Activated CD4-positive, alpha-beta T cell treated with anti-CD3 and anti-CD28 coated beads, Interleukin-2, amount 50 U/mL, for 16 hours (primary cell): ENCODE data around the gene PRKCZ.
A peak's percentile ranks its signal among the peaks of the same experiment; 100 is the strongest.

Experiments used
- DNase-seq: peaks from one replicate; pipeline ENCODE4 v3.0.0-alpha.2; 2020

PRKCZ gene

DNA sequence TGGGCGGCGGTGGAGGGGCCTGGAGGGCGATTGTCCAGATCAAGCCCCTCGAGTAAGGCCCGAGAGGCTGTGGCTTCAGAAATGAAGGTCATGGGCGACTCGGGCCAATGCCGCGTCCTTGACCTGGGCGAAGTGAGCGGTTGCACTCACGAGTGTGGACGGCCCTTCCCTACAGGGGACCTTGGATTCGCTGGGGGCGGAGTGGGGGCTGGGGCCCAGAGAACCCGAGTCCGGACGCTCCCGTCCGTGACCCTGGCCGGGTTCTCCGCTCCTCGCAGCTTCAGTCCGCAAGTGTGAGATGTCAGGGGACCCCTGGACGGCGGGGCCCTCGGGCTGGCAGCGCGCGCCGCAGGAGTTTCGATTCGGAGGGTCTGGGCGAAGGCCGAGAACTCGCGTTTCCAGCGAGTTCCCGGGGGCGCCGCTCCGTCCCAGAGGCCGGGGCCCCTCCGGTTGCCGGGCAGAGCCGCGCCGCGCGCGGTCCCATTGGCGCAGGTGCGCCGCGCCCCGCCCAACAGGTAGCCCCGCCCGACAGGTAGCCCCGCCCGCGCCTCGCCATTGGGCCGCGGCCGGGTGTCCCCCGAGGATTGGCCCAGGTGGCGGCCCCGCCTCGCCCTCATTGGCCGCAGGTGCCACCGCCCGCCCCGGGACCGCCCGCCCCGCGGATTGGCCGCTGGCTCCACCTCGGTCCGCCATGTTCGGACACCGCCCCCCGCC lies at the start of gene PRKCZ:
PRKCZ (plus strand) TSS at position 694 of the 714 bp plus-strand sequence. CDS start 220 bp downstream, outside the sequence.
- DNase-seq = peak; percentile 77

DNA sequence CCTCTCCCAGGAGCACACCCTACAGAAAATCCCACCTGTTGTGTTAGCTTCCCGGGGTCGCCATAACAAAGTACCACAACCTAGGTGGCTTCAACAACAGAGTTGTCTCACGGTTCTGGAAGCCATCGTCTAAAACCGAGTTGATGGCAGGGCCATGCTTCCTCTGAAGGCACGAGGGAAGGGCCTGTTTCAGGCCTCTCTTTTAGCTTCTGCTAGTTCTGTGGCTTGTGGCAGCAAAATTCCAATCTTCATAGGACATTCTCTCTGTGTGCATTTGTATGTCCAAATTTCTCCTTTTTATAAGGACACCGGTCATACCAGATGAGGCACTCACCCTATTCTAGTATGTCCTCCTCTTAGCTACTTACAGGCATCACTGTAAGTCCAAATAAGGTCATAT lies 49.8 kb upstream of the PRKCZ start:
- DNase-seq = no peak

DNA sequence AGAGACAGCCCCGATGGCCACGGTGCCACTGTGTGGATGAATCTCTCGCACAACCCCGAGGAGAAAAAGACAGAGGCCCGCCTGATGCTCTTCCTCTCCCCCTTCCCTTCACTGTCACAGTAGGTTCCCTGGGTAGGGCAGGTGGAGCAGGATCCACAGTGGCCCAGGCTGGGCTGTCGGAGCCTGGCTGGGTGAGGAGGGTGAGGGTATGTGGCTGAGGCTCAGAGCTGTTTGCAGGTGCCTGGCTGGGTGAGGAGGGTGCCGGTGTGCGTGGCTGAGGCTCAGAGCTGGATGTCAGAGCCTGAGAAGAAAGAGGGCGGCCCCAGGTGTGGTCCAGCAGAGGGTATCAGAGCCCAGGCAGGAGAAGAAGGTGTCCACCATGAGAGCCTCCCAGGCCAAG lies 49.4 kb upstream of the PRKCZ start:
- DNase-seq = no peak

DNA sequence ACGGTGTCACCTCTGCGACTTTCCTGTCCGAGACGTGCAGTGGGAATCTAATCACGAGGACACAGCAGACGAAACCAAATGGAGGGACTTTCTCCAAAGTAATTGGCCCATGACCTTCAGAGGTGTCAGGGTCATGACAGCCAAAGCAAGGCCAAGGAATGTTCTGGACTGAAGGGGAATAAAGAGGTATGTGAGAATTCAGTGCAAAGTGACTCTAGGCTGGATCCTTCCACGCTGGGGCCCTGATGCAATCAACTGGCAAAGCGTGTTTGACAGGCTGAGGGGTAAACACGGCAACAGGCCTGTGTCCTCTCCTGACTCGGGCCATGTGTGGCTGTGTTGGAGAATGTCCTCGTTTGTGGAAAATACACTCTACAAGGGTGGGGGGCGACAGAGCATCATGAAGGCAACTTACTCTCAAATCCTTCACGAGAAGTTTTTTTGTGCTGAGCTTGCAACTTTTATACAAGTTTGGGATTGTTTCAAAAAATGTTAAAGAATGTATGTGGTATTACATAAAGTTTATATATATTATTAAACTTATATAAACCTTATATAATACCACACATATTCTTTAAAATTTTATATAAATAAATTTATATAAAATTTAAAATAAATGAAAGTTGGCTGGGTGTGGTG lies 48.3 kb upstream of the PRKCZ start:
- DNase-seq = no peak

DNA sequence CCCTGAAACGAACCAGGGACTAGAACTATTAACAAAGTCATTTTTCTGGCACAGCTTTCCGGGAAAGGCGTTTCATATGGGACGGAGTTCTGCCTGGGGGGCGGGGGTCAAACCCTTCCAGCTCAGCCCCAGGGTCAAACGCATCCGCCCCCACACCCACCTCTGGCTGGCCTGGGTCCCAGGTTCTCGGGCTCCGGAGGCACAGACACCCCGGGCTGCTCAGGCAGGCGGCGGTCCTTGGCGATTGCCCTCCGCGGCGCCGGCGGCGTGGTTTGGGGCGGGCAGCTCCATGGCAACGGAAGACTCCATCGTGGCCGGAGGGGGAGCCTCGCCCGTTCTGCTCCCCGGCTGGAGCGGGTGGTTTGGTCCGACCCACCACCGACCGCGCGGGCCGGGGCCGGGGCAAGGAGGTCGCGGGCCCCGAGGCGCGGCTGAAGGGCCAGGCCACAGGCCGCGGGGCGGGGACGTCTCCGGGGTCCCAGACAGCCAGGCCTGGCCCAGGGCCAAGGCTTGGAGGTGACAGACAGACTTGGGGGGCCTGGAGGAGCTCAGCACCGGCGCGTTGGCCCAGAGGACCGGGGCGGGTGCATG lies 46.6 kb upstream of the PRKCZ start, which contains the start of gene CFAP74:
CFAP74 (minus strand) TSS at position 246 of the 591 bp plus-strand sequence. CDS start 12,830 bp downstream, outside the sequence.
- peak; percentile 12 for DNase-seq

DNA sequence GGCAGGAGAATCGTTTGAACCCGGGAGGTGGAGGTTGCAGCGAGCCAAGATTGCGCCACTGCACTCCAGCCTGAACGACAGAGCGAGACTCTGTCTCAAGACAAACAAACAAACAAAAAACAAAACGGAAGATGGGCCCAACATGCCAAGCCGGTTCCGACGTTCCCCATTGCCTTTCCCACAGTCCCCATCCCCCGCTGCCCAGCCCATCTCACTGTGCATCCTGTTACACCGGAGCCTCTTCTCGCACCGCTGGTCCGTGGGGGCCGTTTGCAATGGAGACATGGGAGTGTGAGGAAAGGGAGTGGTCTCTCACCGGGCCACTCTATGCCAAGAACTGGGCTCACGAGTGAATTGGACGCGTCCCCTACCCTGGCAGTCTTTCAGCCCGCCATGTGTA lies 45.4 kb upstream of the PRKCZ start:
- DNase-seq = no peak

DNA sequence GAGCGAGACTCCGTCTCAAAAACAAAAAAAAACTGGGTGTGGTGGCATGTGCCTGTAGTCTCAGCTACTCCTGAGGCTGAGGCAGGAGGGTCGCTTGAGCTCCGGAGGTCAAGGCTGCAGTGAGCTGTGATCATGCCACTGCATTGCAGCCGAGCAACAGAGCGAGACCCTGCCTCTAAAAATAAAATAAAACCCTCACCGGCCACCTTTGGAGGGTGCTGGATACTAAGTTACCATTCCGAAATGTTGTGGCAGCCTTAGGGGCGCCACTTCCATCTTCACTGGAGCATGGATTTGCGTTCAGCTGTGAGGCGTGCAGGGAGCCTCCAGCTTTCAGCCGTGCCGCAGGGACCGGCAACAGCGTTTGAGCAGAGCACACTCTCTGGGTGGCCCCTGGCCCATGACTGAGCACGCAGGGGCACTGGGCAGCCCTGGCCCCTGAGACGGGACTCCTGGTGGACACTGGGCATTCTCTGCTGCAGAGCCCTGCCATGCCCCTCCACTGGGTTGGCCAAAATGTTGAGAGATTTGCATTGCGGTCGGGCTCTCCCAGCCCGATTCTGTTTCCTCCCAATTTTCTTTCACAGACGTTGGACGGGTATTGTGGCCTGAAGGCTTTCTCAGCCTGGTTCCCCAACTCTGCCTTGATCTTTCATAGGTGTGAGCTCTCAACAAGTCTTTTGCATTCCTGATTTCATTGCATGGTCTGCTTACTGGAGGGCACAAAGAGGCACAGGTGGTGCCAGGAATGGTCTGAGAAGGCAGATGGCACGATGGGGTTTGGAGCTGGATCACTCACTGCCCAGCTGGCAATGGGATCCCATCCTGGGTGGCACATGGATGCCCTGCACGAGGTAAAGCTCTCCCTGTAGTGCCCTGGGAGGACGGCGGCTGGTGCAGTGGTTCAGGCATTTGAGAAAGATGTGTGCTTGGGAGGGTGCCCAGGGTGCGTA lies 40.8 kb upstream of the PRKCZ start:
- DNase-seq = no peak

GRCh38 chr1:2014181-2014580 lies 36.0 kb upstream of the PRKCZ start:
- DNase-seq = no peak

DNA sequence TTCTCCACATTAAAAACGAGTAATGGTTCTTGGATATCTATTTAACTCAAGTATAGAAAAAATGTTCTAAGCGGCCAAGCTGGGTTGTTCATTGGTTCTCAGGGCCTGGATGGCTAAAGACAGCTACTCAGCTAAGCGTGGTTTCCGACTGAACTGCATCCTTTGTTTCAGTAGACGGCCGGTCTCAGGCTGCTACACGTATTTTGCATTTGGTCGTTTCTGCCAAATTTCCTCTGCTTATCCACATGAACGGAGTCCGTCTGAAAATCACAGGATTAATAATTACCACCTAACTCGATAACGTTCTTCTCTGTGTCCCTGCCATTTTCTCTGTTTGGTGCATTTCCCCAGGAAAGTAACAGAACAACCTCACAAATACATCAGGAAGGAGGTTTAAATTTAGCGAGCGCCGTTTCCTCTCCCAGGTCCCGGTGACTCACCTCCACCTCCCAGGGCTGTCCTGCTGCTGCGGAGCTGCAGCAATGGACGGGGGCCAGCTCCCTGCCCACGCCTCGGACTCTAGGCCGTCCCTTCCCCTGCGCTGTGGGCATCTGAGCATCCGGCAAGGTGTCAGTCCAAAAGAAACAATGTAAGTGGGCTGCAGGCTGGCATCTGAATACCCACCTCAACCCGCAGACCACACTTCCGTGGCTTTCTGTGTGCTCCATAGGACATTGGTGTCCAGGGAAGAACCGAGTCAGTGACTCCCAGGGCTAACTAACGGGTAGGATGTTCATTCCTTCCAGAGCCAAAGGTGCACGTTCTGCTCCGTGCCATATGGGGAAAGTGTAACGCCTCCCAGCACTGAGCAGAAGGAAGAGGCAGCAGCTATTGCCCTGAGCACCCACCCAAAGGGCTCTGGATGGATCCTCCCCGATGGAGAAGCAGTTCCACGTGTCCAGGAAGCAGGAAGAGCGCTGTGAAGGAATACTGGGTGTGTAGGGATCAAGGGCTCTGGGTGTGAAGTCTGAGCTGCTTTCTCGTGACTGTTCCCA lies 35.2 kb upstream of the PRKCZ start:
- no peak for DNase-seq

DNA sequence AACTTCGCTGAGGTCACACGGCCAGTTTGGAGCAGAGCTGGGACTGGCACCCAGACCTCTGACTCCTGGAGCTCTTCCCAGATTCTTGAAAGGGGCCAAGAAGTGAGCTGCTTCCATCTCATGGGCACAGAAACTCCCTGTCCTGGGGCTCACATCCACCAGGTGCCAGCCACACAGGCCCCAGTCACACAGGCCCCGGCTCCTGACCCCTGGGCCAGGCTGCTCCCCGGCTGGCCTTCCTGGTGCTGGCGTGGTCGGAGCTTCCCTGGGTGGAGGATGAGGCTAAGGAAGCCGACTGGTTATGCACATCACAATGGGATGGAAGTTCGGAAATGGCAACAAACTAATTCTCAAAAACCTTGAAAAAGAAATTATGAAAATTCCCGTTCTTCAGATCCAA lies 34.1 kb upstream of the PRKCZ start:
- no peak for DNase-seq

GRCh38 chr1:2018217-2019171 lies 31.7 kb upstream of the PRKCZ start:
- DNase-seq = no peak

DNA sequence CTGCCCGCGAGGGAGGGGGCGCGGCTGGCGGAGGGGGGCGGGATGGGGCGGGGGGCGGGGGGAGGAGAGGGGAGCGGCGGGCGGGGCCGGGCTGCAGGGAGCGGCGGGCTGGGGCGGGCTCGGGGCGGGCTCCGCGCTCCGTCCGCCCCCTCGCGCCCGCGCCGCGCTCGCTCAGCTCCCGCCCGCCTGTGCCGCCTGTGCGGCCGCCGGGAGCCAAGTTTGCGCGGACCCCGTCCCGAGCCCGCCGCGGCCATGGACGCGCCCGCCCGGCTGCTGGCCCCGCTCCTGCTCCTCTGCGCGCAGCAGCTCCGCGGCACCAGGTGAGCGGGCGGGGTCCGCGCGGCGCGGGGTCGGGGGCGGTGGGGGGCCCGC lies 31.1 kb upstream of the PRKCZ start, which contains the start of gene GABRD:
GABRD (plus strand) TSS at position 174 of the 372 bp plus-strand sequence; CDS start at position 253, 79 bp downstream.
- DNase-seq = no peak

GRCh38 chr1:2019571-2020309 lies 30.5 kb upstream of the PRKCZ start:
- DNase-seq = no peak

- DNase-seq = no peak
Observed at GRCh38 chr1:2020310-2020655, 29.9 kb upstream of the PRKCZ start.

- no peak for DNase-seq
Observed at GRCh38 chr1:2021550-2021949, 28.7 kb upstream of the PRKCZ start.

DNA sequence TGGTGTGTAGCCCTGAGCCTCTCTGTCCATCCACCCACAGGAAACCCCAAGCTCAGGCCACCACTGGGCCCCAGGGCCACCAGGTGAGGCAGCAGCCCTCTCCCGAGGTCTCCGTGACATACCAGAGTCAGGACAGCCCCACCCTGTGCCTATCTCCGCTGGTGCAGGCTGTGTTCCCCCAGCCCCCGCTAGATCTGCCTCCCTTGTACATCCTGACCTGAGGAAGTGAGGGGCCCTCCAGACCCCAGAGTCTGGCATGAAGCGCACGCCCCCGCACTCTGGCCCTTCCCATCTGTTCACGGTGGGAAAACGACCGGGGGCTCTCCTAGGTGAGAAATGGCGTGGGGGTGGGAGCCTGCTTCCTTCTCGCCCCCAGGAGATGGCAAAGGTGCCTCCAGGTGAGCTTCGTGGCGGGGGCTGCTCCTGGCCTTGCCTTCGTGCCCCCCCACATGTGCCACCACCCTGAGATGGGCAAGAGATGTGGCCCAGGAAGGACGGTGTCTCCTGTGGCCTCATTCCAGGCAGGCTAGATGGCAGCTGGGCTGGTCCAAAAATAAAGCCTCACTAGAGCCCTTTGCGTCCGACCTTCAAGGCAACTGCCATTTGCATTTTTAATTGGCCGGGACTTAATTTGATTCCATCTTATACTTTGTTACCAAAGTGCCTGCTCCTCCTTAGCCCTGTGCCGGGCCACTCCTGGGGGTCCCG lies 28.0 kb upstream of the PRKCZ start:
- DNase-seq = no peak

GRCh38 chr1:2023187-2023586 lies 27.0 kb upstream of the PRKCZ start:
- no peak for DNase-seq

- DNase-seq = no peak
Observed at GRCh38 chr1:2024451-2024850, 25.8 kb upstream of the PRKCZ start.

- DNase-seq = no peak
Observed at GRCh38 chr1:2024887-2025286, 25.3 kb upstream of the PRKCZ start.
